HUES48 (cell line): Measurements from ENCODE around the gene DCLK1.

Experiments used
- H3K27ac ChIP-seq: one replicate; pipeline ENCODE4 v1.7.0; 2013; ENCODE audit warnings: low read depth, low read length, inconsistent platforms
- H3K27me3 ChIP-seq: 2 replicates; pipeline ENCODE4 v1.6.1; 2013; ENCODE audit warnings: mild to moderate bottlenecking, low read length; ENCODE audit not compliant: control insufficient read depth, insufficient read depth
- H3K36me3 ChIP-seq: 2 replicates; pipeline ENCODE4 v1.6.1; 2013; ENCODE audit warnings: low read length; ENCODE audit not compliant: control insufficient read depth, insufficient read depth
- H3K4me1 ChIP-seq: 2 replicates; pipeline ENCODE4 v1.6.1; 2013; ENCODE audit warnings: mild to moderate bottlenecking, low read length; ENCODE audit not compliant: control insufficient read depth, insufficient read depth
- H3K4me3 ChIP-seq: 2 replicates; pipeline ENCODE4 v1.5.1; 2013; ENCODE audit warnings: mild to moderate bottlenecking, low read depth, low read length
- H3K9ac ChIP-seq: 2 replicates; pipeline ENCODE4 v1.6.1; 2013; ENCODE audit warnings: mild to moderate bottlenecking, low read depth, low read length, moderate library complexity
- H3K9me3 ChIP-seq: 2 replicates; pipeline ENCODE4 v1.6.1; 2013; ENCODE audit warnings: low read length; ENCODE audit not compliant: control insufficient read depth, insufficient read depth

The DCLK1 gene

DNA sequence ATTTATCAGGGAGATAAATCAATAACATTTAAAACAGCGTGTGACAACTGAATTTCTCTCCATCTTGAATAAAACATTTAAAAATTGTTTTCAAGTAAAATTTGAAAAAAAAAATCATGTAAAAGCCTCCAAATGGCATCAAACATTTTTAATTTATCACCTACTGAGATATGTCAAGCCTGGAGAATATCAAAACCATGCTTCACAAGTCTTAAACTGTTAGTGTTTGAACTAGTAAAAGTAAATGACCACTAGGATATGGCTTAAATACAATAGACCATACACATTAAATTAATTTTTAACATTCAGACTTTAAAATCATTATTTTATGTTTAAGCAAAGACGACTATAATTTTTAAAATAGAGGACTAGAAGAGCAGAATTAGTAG is 281.9 kb downstream of the DCLK1 start:
- Histone ChIP-seq H3K9me3 (no peaks in the 10 kb centered on the region), H3K4me3 (no peak overlapping the region), H3K9ac (no peak overlapping the region), H3K27ac (no peak overlapping the region), H3K36me3 (peaks cover 25% of the 10 kb centered on the region), H3K4me1 (peaks cover 25% of the 10 kb centered on the region), H3K27me3 (no peaks in the 10 kb centered on the region)

DNA sequence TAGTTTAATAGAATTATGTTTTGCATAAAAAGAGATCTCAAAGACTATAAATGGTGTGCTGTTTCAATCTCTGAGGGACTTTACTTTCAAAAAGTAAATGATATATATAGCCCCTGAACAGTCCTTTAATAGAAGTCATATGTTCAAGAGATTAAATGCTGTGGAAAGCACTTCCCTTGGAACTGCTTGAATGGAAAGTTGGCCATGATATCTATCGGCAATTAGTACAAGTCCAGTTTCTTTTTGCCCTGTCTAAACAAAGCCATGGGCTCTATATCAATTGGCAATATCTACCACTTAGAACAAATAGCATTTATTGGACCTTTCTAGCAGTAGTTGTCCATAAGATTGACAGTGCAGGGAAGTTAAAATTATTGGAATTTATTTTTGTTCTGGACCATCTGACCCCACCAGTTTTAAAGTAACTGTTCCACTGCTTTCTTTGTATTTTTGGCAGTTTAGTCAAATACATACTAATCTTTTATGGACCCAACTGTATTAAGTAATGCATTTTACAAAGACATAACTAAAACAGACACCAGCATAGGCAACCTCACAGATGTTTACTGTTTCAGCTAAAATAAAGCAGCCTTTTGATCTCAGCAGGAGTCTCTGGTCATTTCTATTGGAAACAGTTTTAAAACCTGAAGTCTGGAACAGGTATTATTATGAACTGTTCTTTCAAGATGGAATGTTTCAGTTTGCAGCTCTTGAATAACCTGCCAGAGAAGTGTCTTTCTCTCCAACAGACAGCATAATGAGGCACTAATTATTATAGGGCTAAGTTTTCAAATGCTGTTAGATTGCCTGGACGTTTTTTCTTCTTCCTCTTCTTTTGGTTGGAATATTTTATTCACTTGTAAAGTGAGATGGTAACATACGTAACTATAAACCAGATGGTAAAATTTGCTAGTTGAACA is 282.6 kb downstream of the DCLK1 start:
- H3K4me3 ChIP-seq, result no peak overlapping the region
- no peaks in the 10 kb centered on the region for H3K27me3 ChIP-seq
- H3K27ac ChIP-seq, result no peak overlapping the region
- H3K36me3 ChIP-seq, result peaks cover 21% of the 10 kb centered on the region
- no peak overlapping the region for H3K9ac ChIP-seq
- H3K4me1 ChIP-seq, result peaks cover 18% of the 10 kb centered on the region
- no peaks in the 10 kb centered on the region for H3K9me3 ChIP-seq

- Histone ChIP-seq H3K9ac (no peak overlapping the region), H3K4me3 (no peak overlapping the region), H3K27me3 (no peaks in the 10 kb centered on the region), H3K9me3 (no peaks in the 10 kb centered on the region), H3K36me3 (no peaks in the 10 kb centered on the region), H3K27ac (no peak overlapping the region), H3K4me1 (no peaks in the 10 kb centered on the region)
These were observed 287.9 kb downstream of the DCLK1 start for GRCh38 chr13:35843272-35843671.

DNA sequence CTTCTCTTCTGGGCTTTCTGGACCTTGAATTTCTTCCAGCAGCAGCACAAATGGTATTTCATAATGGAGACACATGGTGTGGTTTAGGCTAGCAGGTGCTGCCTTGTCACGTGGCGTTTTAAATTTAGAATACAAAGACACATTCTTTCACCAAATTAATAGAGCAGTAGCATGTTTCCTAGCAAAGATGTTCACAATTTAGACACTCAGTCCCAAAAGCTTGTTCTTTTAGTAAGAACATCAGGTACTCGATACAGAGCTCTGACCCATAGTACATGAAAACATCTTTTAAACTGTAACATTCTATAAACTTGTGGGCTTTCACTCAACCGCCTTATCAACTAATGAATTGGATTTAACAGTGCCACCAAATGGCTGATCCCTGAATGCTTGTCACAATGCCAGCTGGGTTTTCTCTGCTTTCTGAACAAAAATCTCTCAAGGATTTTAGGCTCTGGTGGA is 290.1 kb downstream of the DCLK1 start:
- H3K27me3 ChIP-seq, result no peaks in the 10 kb centered on the region
- no peak overlapping the region for H3K27ac ChIP-seq
- H3K36me3 ChIP-seq, result no peaks in the 10 kb centered on the region
- H3K9ac ChIP-seq, result no peak overlapping the region
- H3K4me1 ChIP-seq, result no peaks in the 10 kb centered on the region
- H3K9me3 ChIP-seq, result no peaks in the 10 kb centered on the region
- no peak overlapping the region for H3K4me3 ChIP-seq

DNA sequence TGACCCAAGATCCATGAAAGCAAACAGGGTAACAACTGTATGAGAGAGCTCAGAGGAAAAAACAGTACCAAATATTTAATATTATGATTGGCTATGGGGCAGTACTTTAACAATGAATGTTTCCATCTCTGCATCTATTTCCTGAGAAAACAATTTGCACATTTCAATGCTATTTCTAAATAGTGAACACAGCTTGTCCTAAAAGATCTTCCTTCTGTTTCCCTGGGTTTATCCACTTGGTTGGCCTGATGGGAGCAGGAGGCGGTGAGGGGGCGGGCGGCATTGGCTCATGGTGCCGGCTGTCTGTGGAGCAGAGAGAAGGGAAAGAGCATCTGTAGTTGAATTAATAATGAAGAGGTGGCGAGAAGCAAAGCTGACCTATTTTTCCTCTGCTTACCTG is 291.4 kb downstream of the DCLK1 start:
- Histone ChIP-seq H3K27ac (no peak overlapping the region), H3K4me3 (no peak overlapping the region), H3K36me3 (peaks cover 5% of the 10 kb centered on the region; the same call in 1 of the 2 replicates), H3K4me1 (no peaks in the 10 kb centered on the region), H3K9me3 (no peaks in the 10 kb centered on the region), H3K27me3 (no peaks in the 10 kb centered on the region), H3K9ac (no peak overlapping the region)

GRCh38 chr13:35838356-35838755 is 292.8 kb downstream of the DCLK1 start:
- Histone ChIP-seq H3K27me3 (no peaks in the 10 kb centered on the region), H3K4me3 (no peak overlapping the region), H3K9me3 (no peaks in the 10 kb centered on the region), H3K9ac (no peak overlapping the region), H3K27ac (no peak overlapping the region), H3K4me1 (no peaks in the 10 kb centered on the region), H3K36me3 (peaks cover 8% of the 10 kb centered on the region; the same call in 1 of the 2 replicates)

DNA sequence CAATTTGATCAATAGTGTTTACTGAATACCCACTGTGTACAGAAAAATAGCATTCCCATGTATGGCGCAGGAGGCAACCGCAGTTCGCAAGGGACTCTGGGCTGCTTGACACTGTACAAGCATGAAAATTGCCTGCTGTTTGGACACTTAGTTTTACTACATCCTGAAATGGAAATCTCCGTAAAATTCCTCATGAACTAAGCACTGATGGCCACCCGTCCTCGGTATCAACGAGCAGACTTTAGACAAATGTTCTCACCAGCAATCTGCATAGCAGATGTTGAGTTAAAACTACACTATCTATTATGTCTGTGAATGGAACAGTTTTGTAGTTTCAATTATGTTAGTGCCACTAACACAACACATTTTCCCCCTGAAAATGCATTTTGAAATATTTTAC is 294.7 kb downstream of the DCLK1 start:
- no peak overlapping the region for H3K9ac ChIP-seq
- H3K4me1 ChIP-seq, result no peaks in the 10 kb centered on the region
- no peak overlapping the region for H3K27ac ChIP-seq
- H3K27me3 ChIP-seq, result no peaks in the 10 kb centered on the region
- H3K9me3 ChIP-seq, result no peaks in the 10 kb centered on the region
- peaks cover 8% of the 10 kb centered on the region; the same call in 1 of the 2 replicates for H3K36me3 ChIP-seq
- H3K4me3 ChIP-seq, result no peak overlapping the region

GRCh38 chr13:35835989-35836388 is 295.2 kb downstream of the DCLK1 start:
- H3K9me3 ChIP-seq, result no peaks in the 10 kb centered on the region
- H3K27ac ChIP-seq, result no peak overlapping the region
- no peak overlapping the region for H3K9ac ChIP-seq
- H3K36me3 ChIP-seq, result peaks cover 8% of the 10 kb centered on the region; the same call in 1 of the 2 replicates
- H3K4me3 ChIP-seq, result no peak overlapping the region
- H3K27me3 ChIP-seq, result no peaks in the 10 kb centered on the region
- H3K4me1 ChIP-seq, result no peaks in the 10 kb centered on the region

GRCh38 chr13:35833608-35834275 is 297.4 kb downstream of the DCLK1 start:
- no peak overlapping the region for H3K4me3 ChIP-seq
- H3K4me1 ChIP-seq, result no peaks in the 10 kb centered on the region
- no peaks in the 10 kb centered on the region for H3K9me3 ChIP-seq
- H3K27me3 ChIP-seq, result no peaks in the 10 kb centered on the region
- peaks cover 8% of the 10 kb centered on the region; the same call in 1 of the 2 replicates for H3K36me3 ChIP-seq
- H3K9ac ChIP-seq, result no peak overlapping the region
- H3K27ac ChIP-seq, result no peak overlapping the region

DNA sequence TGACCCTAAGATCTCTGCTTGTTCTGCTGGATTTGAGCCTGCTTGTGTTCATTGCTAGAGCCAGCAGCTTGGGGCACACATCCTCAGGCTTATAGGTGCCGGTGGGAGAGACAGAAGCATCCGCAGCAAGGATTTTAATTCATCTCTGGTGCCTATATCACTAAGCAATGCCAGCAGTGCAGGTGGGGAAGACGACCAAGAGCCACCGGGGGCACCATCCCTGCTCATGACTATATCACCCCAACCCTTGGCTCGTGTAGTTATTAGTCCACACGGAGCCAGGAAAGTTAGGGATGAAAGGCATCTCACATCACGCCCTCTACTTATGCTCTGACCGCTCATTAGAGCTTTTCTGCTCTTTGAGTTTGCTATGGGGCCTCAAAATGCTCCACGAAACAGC is 298.2 kb downstream of the DCLK1 start:
- Histone ChIP-seq H3K27me3 (no peaks in the 10 kb centered on the region), H3K4me3 (no peak overlapping the region), H3K9me3 (no peaks in the 10 kb centered on the region), H3K4me1 (no peaks in the 10 kb centered on the region), H3K27ac (no peak overlapping the region), H3K9ac (no peak overlapping the region), H3K36me3 (peaks cover 8% of the 10 kb centered on the region; the same call in 1 of the 2 replicates)

GRCh38 chr13:35832551-35832950 is 298.6 kb downstream of the DCLK1 start:
- Histone ChIP-seq H3K4me3 (no peak overlapping the region), H3K36me3 (peaks cover 11% of the 10 kb centered on the region; the same call in 1 of the 2 replicates), H3K27ac (no peak overlapping the region), H3K9ac (no peak overlapping the region), H3K9me3 (no peaks in the 10 kb centered on the region), H3K4me1 (no peaks in the 10 kb centered on the region), H3K27me3 (no peaks in the 10 kb centered on the region)
